DOHH2 (cell line): ENCODE results near the gene LRRN3.

Source experiments
- H3F3A ChIP-seq: fragments of 200-600 bp; sonication (generic), shearing (Covaris generic); 2 replicates; pipeline ENCODE4 v1.6.0; 2016; ENCODE audit warnings: antibody characterized with exemption, mild to moderate bottlenecking; ENCODE audit not compliant: control insufficient read depth, insufficient read depth
- H3K27ac ChIP-seq: fragments of 200-600 bp; sonication (generic); 2 replicates; pipeline ENCODE4 v1.5.1; 2014; ENCODE audit warnings: low read depth, mild to moderate bottlenecking, low read length, moderate library complexity
- H3K27me3 ChIP-seq: fragments of 200-600 bp; sonication (generic); 2 replicates; pipeline ENCODE4 v1.6.1; 2014; ENCODE audit warnings: mild to moderate bottlenecking, low read length, mixed read lengths; ENCODE audit not compliant: control insufficient read depth
- H3K36me3 ChIP-seq: fragments of 200-600 bp; sonication (generic); 2 replicates; pipeline ENCODE4 v1.6.1; 2014; ENCODE audit warnings: mild to moderate bottlenecking, low read length, moderate library complexity, mixed read lengths; ENCODE audit not compliant: control insufficient read depth
- H3K4me1 ChIP-seq: fragments of 200-600 bp; sonication (generic); 2 replicates; pipeline ENCODE4 v1.6.1; 2014; ENCODE audit warnings: mild to moderate bottlenecking, low read length, mixed read lengths; ENCODE audit not compliant: control insufficient read depth
- H3K4me2 ChIP-seq: fragments of 200-600 bp; sonication (generic); 2 replicates; pipeline ENCODE4 v1.6.0; 2014; ENCODE audit warnings: mild to moderate bottlenecking, low read length, moderate library complexity
- H3K4me3 ChIP-seq: fragments of 200-600 bp; sonication (generic); 2 replicates; pipeline ENCODE4 v1.5.1; 2014; ENCODE audit warnings: mild to moderate bottlenecking, low read length, mixed read lengths
- H3K79me2 ChIP-seq: fragments of 200-600 bp; sonication (generic); 2 replicates; pipeline ENCODE4 v1.6.1; 2014; ENCODE audit warnings: mild to moderate bottlenecking, low read length, mixed read lengths; ENCODE audit not compliant: control insufficient read depth
- H3K9me2 ChIP-seq: fragments of 200-600 bp; sonication (generic); replicated peaks from 2 replicates; pipeline ENCODE4 v1.6.1; 2014; ENCODE audit warnings: mild to moderate bottlenecking, low read length, mixed read lengths; ENCODE audit not compliant: control insufficient read depth
- H3K9me3 ChIP-seq: fragments of 200-600 bp; sonication (generic); 2 replicates; pipeline ENCODE4 v1.6.1; 2014; ENCODE audit warnings: antibody characterized with exemption, low read length, mixed read lengths; ENCODE audit not compliant: control insufficient read depth, insufficient read depth
- H4K20me1 ChIP-seq: fragments of 200-600 bp; sonication (generic); 2 replicates; pipeline ENCODE4 v1.6.0; 2014; ENCODE audit warnings: low read depth, mild to moderate bottlenecking, antibody characterized with exemption, low read length, moderate library complexity; ENCODE audit not compliant: control insufficient read depth, insufficient read depth
- CTCF ChIP-seq: fragments of 200-600 bp; sonication (generic); IDR thresholded peaks from one replicate; pipeline ENCODE4 v1.5.1; 2014; ENCODE audit warnings: antibody characterized with exemption, mild to moderate bottlenecking, low read depth, low read length; ENCODE audit not compliant: poor library complexity, severe bottlenecking
- EZH2phosphoT487 ChIP-seq: fragments of 200-600 bp; sonication (generic); IDR thresholded peaks from 2 replicates; pipeline ENCODE4 v1.6.1; 2017; ENCODE audit warnings: borderline replicate concordance, mild to moderate bottlenecking, antibody characterized with exemption, low read length, moderate library complexity, mixed read lengths

The LRRN3 gene

GRCh38 chr7:111080495-111081105 lies 10.3 kb upstream of the LRRN3 start:
- Histone ChIP-seq H3K4me3 (no peak overlapping the region), H3K27me3 (no peaks in the 10 kb centered on the region), H3K36me3 (no peaks in the 10 kb centered on the region), H3K9me2 (no peaks in the 10 kb centered on the region), H3K4me2 (no peak overlapping the region), H3K79me2 (no peaks in the 10 kb centered on the region), H4K20me1 (no peaks in the 10 kb centered on the region), H3K27ac (no peak overlapping the region), H3K4me1 (peaks cover 52% of the 10 kb centered on the region), H3K9me3 (peaks cover under 1% of the 10 kb centered on the region; the same call in 1 of the 2 replicates), H3F3A (peaks cover 13% of the 10 kb centered on the region)
- TF ChIP-seq CTCF, result no peak
- TF ChIP-seq EZH2phosphoT487, result no peak

- no peaks in the 10 kb centered on the region for H3K36me3 ChIP-seq
- H3K9me2 ChIP-seq, result no peaks in the 10 kb centered on the region
- H4K20me1 ChIP-seq, result no peaks in the 10 kb centered on the region
- H3K79me2 ChIP-seq, result no peaks in the 10 kb centered on the region
- TF ChIP-seq CTCF, result no peak
- no peak for TF ChIP-seq EZH2phosphoT487
- peak overlapping the region; percentile 62 for H3K4me2 ChIP-seq
- no peaks in the 10 kb centered on the region for H3K27me3 ChIP-seq
- H3K27ac ChIP-seq, result peak overlapping the region; percentile 82
- peak overlapping the region; percentile 28 for H3K4me3 ChIP-seq
- H3F3A ChIP-seq, result peaks cover 13% of the 10 kb centered on the region
- peaks cover 60% of the 10 kb centered on the region for H3K4me1 ChIP-seq
- H3K9me3 ChIP-seq, result peaks cover 3% of the 10 kb centered on the region; the same call in 1 of the 2 replicates
Measured at GRCh38 chr7:111081546-111082267, 9.2 kb upstream of the LRRN3 start.

GRCh38 chr7:111082351-111082750 lies 8.6 kb upstream of the LRRN3 start:
- Histone ChIP-seq H3K27ac (peak overlapping the region; percentile 82), H3F3A (peaks cover 13% of the 10 kb centered on the region), H4K20me1 (no peaks in the 10 kb centered on the region), H3K4me1 (peaks cover 63% of the 10 kb centered on the region), H3K27me3 (no peaks in the 10 kb centered on the region), H3K9me3 (peaks cover 3% of the 10 kb centered on the region; the same call in 1 of the 2 replicates), H3K4me2 (peak overlapping the region; percentile 62), H3K4me3 (peak overlapping the region; percentile 28), H3K9me2 (no peaks in the 10 kb centered on the region), H3K79me2 (no peaks in the 10 kb centered on the region), H3K36me3 (no peaks in the 10 kb centered on the region)
- TF ChIP-seq EZH2phosphoT487, result no peak
- TF ChIP-seq CTCF, result no peak
